Brain microvascular endothelial cell (primary cell): ENCODE data around the gene TM4SF20.

ENCODE experiments used
- DNase-seq: peaks from one replicate; pipeline ENCODE4 v3.0.0-alpha.2; 2020
- H3K27ac ChIP-seq: fragments of 250-450 bp; sonication (Bioruptor Pico); 2 replicates; pipeline ENCODE4 v1.5.1; 2020; ENCODE audit warnings: mild to moderate bottlenecking, moderate library complexity
- H3K27me3 ChIP-seq: fragments of 250-450 bp; sonication (Bioruptor Pico); replicated peaks from 2 replicates; pipeline ENCODE4 v1.5.1; 2020; ENCODE audit warnings: mild to moderate bottlenecking
- H3K36me3 ChIP-seq: fragments of 250-450 bp; sonication (Bioruptor Pico); replicated peaks from 2 replicates; pipeline ENCODE4 v1.5.1; 2020; ENCODE audit warnings: mild to moderate bottlenecking
- H3K4me3 ChIP-seq: 2 replicates; pipeline ENCODE4 v1.5.1; 2011; ENCODE audit warnings: low read depth, mild to moderate bottlenecking, control low read depth, low read length, moderate library complexity
- in situ Hi-C: cut with HindIII; loops from 2 replicates; pipeline ENCODE4 v1.10.0; 2017; ENCODE audit warnings: low sequenced_read_pairs, low pct_ligation_motif_present
- TF ChIP-seq, protein P1 (sequence below): IDR thresholded peaks from 2 replicates; pipeline ENCODE4 v1.5.1; 2011; ENCODE audit warnings: low read depth, mild to moderate bottlenecking, moderate library complexity, low read length, control low read depth, inconsistent platforms; ENCODE audit errors: missing control alignments

Gene TM4SF20

GRCh38 chr2:227411320-227411989, 32.3 kb upstream of the TM4SF20 start:
- DNase-seq: peak; percentile 70
- Histone ChIP-seq H3K36me3 (no peaks in the 10 kb centered on the region), H3K4me3 (no peak overlapping the region), H3K27me3 (no peaks in the 10 kb centered on the region), H3K27ac (no peak overlapping the region)
- in situ Hi-C loops: no loop called here
- TF ChIP-seq, protein P1, sequence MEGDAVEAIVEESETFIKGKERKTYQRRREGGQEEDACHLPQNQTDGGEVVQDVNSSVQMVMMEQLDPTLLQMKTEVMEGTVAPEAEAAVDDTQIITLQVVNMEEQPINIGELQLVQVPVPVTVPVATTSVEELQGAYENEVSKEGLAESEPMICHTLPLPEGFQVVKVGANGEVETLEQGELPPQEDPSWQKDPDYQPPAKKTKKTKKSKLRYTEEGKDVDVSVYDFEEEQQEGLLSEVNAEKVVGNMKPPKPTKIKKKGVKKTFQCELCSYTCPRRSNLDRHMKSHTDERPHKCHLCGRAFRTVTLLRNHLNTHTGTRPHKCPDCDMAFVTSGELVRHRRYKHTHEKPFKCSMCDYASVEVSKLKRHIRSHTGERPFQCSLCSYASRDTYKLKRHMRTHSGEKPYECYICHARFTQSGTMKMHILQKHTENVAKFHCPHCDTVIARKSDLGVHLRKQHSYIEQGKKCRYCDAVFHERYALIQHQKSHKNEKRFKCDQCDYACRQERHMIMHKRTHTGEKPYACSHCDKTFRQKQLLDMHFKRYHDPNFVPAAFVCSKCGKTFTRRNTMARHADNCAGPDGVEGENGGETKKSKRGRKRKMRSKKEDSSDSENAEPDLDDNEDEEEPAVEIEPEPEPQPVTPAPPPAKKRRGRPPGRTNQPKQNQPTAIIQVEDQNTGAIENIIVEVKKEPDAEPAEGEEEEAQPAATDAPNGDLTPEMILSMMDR: no peak

DNA sequence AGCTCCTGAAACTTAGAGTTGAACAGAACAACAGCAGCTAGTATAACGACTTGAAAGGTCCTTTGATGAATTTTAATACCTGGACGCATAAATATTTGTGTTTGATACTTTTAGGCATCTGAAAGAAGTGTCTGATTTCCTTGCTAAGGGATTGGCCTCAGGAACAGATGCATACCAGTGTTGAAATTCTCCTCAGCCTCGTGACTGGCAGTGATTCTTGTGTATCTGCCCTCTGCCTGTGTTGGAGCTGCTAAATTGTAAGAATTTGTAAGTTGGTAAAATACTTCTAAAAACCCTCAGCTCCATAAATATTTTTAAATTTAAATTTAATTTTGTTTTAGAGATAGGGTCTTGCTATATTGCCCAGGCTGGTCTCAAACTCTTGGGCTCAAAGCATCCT, 31.1 kb upstream of the TM4SF20 start:
- in situ Hi-C loops: no loop called here
- H3K36me3 ChIP-seq: no peaks in the 10 kb centered on the region
- H3K27ac ChIP-seq: no peak overlapping the region
- DNase-seq: no peak
- TF ChIP-seq, protein P1: no peak
- no peaks in the 10 kb centered on the region for H3K27me3 ChIP-seq
- H3K4me3 ChIP-seq: no peak overlapping the region

GRCh38 chr2:227407591-227408151, 28.6 kb upstream of the TM4SF20 start:
- Histone ChIP-seq H3K27me3 (no peaks in the 10 kb centered on the region), H3K36me3 (no peaks in the 10 kb centered on the region), H3K27ac (no peak overlapping the region), H3K4me3 (no peak overlapping the region)
- TF ChIP-seq, protein P1: no peak
- no peak for DNase-seq
- in situ Hi-C loops: no loop called here

DNA sequence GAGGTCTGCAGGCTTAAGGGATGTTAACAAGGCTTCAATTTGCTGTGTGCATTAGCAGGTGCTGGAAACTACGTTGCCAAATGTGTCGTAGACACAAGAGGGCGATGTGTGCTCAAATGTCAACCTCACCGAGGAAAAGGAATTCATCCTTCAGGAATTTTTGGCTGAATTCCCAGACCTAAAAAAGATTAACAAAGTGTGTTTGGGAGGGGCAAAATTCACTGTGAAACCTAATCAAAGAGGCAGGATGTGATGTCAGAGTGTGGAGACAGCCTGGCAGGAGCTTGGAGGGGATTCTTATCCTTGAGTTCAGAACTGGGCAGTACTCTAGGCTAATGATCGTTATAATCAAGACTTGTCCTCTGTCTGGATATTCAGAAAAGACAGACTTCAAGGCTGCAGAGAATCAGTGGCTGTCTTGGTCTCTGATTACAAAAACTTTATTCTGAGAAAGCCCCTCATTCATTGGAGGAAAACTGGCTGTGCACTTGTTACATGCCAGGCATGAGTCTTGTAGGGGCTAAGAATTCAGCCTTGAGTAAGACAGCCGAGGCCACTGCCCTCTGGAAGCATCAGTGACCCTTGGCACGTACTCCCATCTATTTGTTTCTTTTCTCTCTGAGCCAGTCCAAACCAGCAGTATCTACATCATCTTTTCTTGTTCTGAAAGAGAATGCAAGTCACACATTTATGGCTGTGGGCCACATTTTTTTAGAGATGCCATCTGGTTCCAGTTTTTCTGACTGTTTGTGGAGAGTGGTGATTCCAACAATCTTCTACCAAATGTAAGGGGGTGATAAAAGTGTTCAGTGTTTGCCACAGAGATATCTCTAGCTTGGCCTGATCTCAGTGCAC, 27.3 kb upstream of the TM4SF20 start:
- TF ChIP-seq, protein P1: peak; percentile 85
- Histone ChIP-seq H3K4me3 (no peak overlapping the region), H3K27me3 (no peaks in the 10 kb centered on the region), H3K36me3 (no peaks in the 10 kb centered on the region), H3K27ac (peak overlapping the region; percentile 69)
- in situ Hi-C loops: no loop called here
- DNase-seq: peak; percentile 89

DNA sequence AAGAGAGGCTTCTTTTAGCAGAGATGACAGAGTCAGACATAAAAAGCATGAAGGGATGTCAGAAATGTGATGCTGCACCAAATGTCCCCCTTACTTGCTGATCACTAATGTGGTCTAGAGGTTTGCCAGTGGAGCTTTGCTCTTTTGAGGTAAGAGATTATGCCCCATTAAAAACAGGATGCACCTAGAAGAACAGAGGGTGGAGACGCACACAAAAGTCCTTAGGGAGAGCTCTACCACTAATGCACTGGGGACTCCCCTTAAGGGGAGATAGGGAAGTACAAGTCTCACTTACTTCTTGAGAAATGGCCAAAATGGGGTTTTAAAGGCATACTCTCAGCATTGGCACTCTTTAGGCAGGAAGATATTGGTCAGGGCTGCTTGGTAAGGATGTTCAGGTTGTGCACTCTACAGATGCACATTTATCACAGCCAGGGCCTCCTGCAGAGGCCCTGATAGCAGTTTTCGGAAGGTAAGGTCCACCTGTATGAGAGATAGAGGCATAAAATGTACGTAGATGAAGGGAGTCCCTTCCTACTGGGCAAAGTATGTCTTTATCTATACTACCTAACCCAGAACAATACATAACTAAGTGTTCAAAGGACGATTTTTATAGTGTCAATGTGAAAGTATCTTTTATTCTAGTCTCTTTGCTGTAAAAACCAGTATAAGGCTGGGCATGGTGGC, 25.6 kb upstream of the TM4SF20 start:
- no peak overlapping the region for H3K4me3 ChIP-seq
- no peak overlapping the region for H3K27ac ChIP-seq
- TF ChIP-seq, protein P1: no peak
- no peaks in the 10 kb centered on the region for H3K27me3 ChIP-seq
- in situ Hi-C loops: no loop called here
- no peaks in the 10 kb centered on the region for H3K36me3 ChIP-seq
- DNase-seq: no peak
